GM18861 (cell line): ENCODE results near the gene MCMBP.

Source experiments
- ATAC-seq: cut with Tn5 transposase; IDR thresholded peaks from one replicate; pipeline ENCODE4 v1.9.1; 2021; ENCODE audit not compliant: unreplicated experiment

The MCMBP gene

GRCh38 chr10:119786117-119786769 lies 86.4 kb downstream of the MCMBP start:
- no peak for ATAC-seq

GRCh38 chr10:119784340-119785067 lies 88.1 kb downstream of the MCMBP start:
- no peak for ATAC-seq

- ATAC-seq = no peak
Measured at GRCh38 chr10:119783665-119784027, 89.0 kb downstream of the MCMBP start.

- no peak for ATAC-seq
Measured at GRCh38 chr10:119782981-119783664, 89.5 kb downstream of the MCMBP start.

- ATAC-seq = no peak
Measured at GRCh38 chr10:119781498-119781897, 91.1 kb downstream of the MCMBP start.

- no peak for ATAC-seq
Measured at GRCh38 chr10:119780879-119781480, 91.7 kb downstream of the MCMBP start.
